Lower leg skin (tissue), 3 donors: ENCODE data around the gene KLB.

Source experiments
- POLR2A ChIP-seq, 2 donors: fragments of 450-650 bp; IDR thresholded peaks; one replicate each; pipeline ENCODE4 v1.6.1; 2016 to 2017; ENCODE audit warnings: antibody characterized with exemption in 2 of 2, mild to moderate bottlenecking in 1 of 2, moderate library complexity in 1 of 2
- TF ChIP-seq, protein P1 (sequence below), 3 donors: fragments of 450-650 bp; IDR thresholded peaks; one replicate each; pipeline ENCODE4 v1.5.1; 2016; ENCODE audit warnings: antibody characterized with exemption in 3 of 3, mild to moderate bottlenecking in 3 of 3, moderate library complexity in 2 of 3

DNA sequence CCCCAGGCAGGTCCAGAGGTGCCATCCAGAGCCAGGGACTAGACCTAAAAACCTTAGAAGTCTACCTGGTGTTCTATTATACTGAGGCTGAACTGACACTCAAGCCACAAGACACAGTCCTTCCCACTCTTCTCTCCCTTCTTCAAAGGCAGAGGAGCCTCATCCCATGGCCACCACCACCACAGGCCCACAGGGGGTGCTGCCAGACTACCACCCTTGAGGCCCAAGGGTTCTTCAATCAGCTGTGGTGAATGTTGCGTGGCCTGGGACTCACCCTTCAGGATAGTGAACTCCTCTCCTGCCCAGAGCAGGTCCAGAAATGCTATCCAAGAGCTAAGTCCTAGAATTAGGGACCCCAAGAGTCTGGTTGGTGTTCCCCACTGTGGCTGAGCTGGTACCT is 23.0 kb upstream of the KLB start:
- TF ChIP-seq POLR2A (IDR thresholded peaks at IDR 0.05) = no peak
- TF ChIP-seq, protein P1, sequence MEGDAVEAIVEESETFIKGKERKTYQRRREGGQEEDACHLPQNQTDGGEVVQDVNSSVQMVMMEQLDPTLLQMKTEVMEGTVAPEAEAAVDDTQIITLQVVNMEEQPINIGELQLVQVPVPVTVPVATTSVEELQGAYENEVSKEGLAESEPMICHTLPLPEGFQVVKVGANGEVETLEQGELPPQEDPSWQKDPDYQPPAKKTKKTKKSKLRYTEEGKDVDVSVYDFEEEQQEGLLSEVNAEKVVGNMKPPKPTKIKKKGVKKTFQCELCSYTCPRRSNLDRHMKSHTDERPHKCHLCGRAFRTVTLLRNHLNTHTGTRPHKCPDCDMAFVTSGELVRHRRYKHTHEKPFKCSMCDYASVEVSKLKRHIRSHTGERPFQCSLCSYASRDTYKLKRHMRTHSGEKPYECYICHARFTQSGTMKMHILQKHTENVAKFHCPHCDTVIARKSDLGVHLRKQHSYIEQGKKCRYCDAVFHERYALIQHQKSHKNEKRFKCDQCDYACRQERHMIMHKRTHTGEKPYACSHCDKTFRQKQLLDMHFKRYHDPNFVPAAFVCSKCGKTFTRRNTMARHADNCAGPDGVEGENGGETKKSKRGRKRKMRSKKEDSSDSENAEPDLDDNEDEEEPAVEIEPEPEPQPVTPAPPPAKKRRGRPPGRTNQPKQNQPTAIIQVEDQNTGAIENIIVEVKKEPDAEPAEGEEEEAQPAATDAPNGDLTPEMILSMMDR (IDR thresholded peaks at IDR 0.05) = no peak
